Fibroblast of pulmonary artery (primary cell): ENCODE measurements around the gene KCNK13.
"Not testable (repeated sequence)": the region's sequence is repeated elsewhere in the genome, so short reads cannot be mapped to it uniquely, and the experiment has no call there.

Experiments
- DNase-seq: peaks from one replicate; pipeline ENCODE4 v3.0.0-alpha.2; 2010; ENCODE audit warnings: low read depth
- H3K4me3 ChIP-seq: replicated peaks from 2 replicates; pipeline ENCODE4 v1.5.1; 2011; ENCODE audit warnings: low read depth, mild to moderate bottlenecking, control low read depth, low read length, moderate library complexity
- CTCF ChIP-seq: IDR thresholded peaks from 2 replicates; pipeline ENCODE4 v1.5.1; 2011; ENCODE audit warnings: mild to moderate bottlenecking, control low read depth, low read length, inconsistent platforms; ENCODE audit errors: missing control alignments

The KCNK13 gene

GRCh38 chr14:90061685-90062126, at the start of gene KCNK13:
Gene KCNK13, plus strand, starts transcription at chr14:90061994. Its CDS starts 212 bp downstream, at chr14:90062206.
- H3K4me3 ChIP-seq, result peak within 1 kb of the TSS; percentile 40
- no peak for TF ChIP-seq CTCF
- no peak for DNase-seq

GRCh38 chr14:90017371-90017770, 44.4 kb upstream of the KCNK13 start:
- DNase-seq, result peak; percentile 6
- no peak for TF ChIP-seq CTCF
- H3K4me3 ChIP-seq, result no peak overlapping the region

GRCh38 chr14:90019824-90020523, 41.8 kb upstream of the KCNK13 start:
- no peak for TF ChIP-seq CTCF
- no peak for DNase-seq

GRCh38 chr14:90023176-90023896, 38.5 kb upstream of the KCNK13 start:
- H3K4me3 ChIP-seq, result no peak overlapping the region
- peak; percentile 24 for DNase-seq
- no peak for TF ChIP-seq CTCF

More at GRCh38 chr14:90019824-90020523, 41.8 kb upstream of the KCNK13 start:
- H3K4me3 ChIP-seq, result no peak overlapping the region

GRCh38 chr14:90024910-90025309, 36.9 kb upstream of the KCNK13 start:
- no peak overlapping the region for H3K4me3 ChIP-seq
- no peak for TF ChIP-seq CTCF
- no peak for DNase-seq

GRCh38 chr14:90026608-90027007, 35.2 kb upstream of the KCNK13 start:
- DNase-seq, H3K4me3 ChIP-seq: not testable (repeated sequence)

- H3K4me3 ChIP-seq, result no peak overlapping the region
- TF ChIP-seq CTCF, result no peak
- no peak for DNase-seq
Observed at GRCh38 chr14:90027842-90028241, 34.0 kb upstream of the KCNK13 start.
